Measurements from ENCODE around the gene RCOR3.

The RCOR3 gene

GRCh38 chr1:211326140-211326527 is 67.0 kb downstream of the RCOR3 start:
- DNase-seq, result no peak

- peak; percentile 77 for DNase-seq
Measured at GRCh38 chr1:211326528-211327345, 67.6 kb downstream of the RCOR3 start, which contains the start of gene TRAF5. Gene TRAF5, plus strand, starts transcription at chr1:211326833. Its CDS starts 26,407 bp downstream, at chr1:211353240.

- DNase-seq, result no peak
Measured at GRCh38 chr1:211327346-211327921, 68.3 kb downstream of the RCOR3 start.

- no peak for DNase-seq
Measured at GRCh38 chr1:211328084-211328694, 69.0 kb downstream of the RCOR3 start.

- no peak for DNase-seq
Measured at GRCh38 chr1:211328866-211329475, 69.8 kb downstream of the RCOR3 start.

- DNase-seq, result peak; percentile 57
Measured at GRCh38 chr1:211329764-211330201, 70.6 kb downstream of the RCOR3 start.

- peak; percentile 48 for DNase-seq
Measured at GRCh38 chr1:211330282-211330936, 71.2 kb downstream of the RCOR3 start.

GRCh38 chr1:211331011-211331709 is 72.0 kb downstream of the RCOR3 start:
- no peak for DNase-seq

GRCh38 chr1:211332036-211332616 is 73.0 kb downstream of the RCOR3 start:
- peak; percentile 44 for DNase-seq

GRCh38 chr1:211332830-211333229 is 73.7 kb downstream of the RCOR3 start:
- DNase-seq, result no peak

GRCh38 chr1:211333906-211334305 is 74.7 kb downstream of the RCOR3 start:
- peak; percentile 37 for DNase-seq

GRCh38 chr1:211334986-211335385 is 75.8 kb downstream of the RCOR3 start:
- DNase-seq, result peak; percentile 55

GRCh38 chr1:211335522-211336157 is 76.5 kb downstream of the RCOR3 start:
- peak; percentile 52 for DNase-seq

- no peak for DNase-seq
Measured at GRCh38 chr1:211336161-211336560, 77.0 kb downstream of the RCOR3 start.

- no peak for DNase-seq
Measured at GRCh38 chr1:211336775-211337174, 77.6 kb downstream of the RCOR3 start.

GRCh38 chr1:211337430-211338223 is 78.5 kb downstream of the RCOR3 start:
- no peak for DNase-seq

GRCh38 chr1:211338224-211338620 is 79.1 kb downstream of the RCOR3 start:
- no peak for DNase-seq

- peak; percentile 50 for DNase-seq
Measured at GRCh38 chr1:211339631-211340041, 80.5 kb downstream of the RCOR3 start.

- peak; percentile 25 for DNase-seq
Measured at GRCh38 chr1:211340622-211341507, 81.7 kb downstream of the RCOR3 start.

All from activated CD8-positive, alpha-beta memory T cell treated with anti-CD3 and anti-CD28 coated beads, Interleukin-2, amount 50 U/mL, for 48 hours (primary cell).